ENCODE data around the gene PNPLA3. TPM values are rescaled to one million over a fixed set of nuclear protein-coding genes. Genes with fewer than 3 reads are reported as not detected.

The PNPLA3 gene
- total and polyA plus RNA-seq, 9 of the 15 experiments (the other 6 are each of a cell fraction or from before 2014, with no cell fraction given) = 0.20 to 0.48 (median 0.38) TPM; not detected in 6

DNA sequence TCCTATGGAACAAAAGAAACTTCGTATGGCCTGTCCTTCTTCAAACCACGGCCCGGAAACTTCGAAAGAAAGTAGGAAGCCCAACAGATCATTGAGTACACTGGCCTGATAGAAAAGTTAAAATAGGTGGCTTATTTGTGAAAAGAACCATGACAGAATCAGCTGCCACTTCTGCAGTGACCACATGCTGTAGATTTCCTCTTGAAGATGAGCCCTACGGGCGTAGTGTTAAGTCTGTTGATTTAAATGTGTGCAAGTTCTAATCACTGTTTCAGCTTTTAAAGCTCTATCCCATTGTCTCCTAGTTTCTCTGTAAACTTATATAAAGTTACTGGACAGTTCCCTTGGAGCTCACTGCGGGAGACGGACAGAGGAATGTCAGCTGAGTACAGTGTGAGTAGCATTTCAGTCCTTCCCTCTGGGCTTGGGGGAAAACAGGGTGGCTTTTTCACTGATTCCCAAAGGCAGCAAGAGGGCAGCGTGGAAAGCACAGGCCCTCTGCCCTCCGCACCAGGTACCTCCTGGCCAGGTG is 49.4 kb downstream of the PNPLA3 start:
- Histone ChIP-seq H3K4me1 (replicated peaks in 1 of 2; ENCODE audit: control insufficient read depth in 2 of 2, insufficient read depth in 2 of 2, low read length in 2 of 2) (peaks cover 23 to 33% of the 10 kb centered on the region in 2 experiments; a peak in 4 of 5 replicates), H3K4me2 (ENCODE audit: insufficient read depth, low read length) (no peak overlapping the region), H2AFZ (ENCODE audit: low read depth, low read length) (no peak overlapping the region), H3K27ac (ENCODE audit: extremely low read depth, low read depth, low read length) (no peak overlapping the region), H4K20me1 (replicated peaks; ENCODE audit: control insufficient read depth, insufficient read depth, low read length) (no peaks in the 10 kb centered on the region), H3K79me2 (ENCODE audit: control insufficient read depth, insufficient read depth, low read length) (peaks cover 6% of the 10 kb centered on the region; the same call in 2 of the 3 replicates), H3K36me3 (ENCODE audit: control insufficient read depth, insufficient read depth, low read length) (peaks cover 80% of the 10 kb centered on the region), H3K9me1 (ENCODE audit: control insufficient read depth, insufficient read depth, low read length) (no peaks in the 10 kb centered on the region), H3K27me3 (ENCODE audit: control insufficient read depth in 2 of 2, insufficient read depth in 2 of 2, low read length in 2 of 2) (no peaks in the 10 kb centered on the region), H3K9ac (ENCODE audit: insufficient read depth in 1 of 2, low read depth in 2 of 2, low read length in 2 of 2) (no peak overlapping the region), H3K9me3 (replicated peaks; ENCODE audit: control insufficient read depth, insufficient read depth, low read depth, low read length) (0 out of 2 replicates have a peak, but pooled peaks cover 2% of the 10 kb centered on the region), H3K4me3 (no peak overlapping the region)
- intact Hi-C loops (cut with micrococcal nuclease) (no loop called here), in situ Hi-C loops (cut with MboI) (no loop called here)
- FAIRE-seq (no peak), ATAC-seq (no peak), DNase-seq (ENCODE audit: extremely low read depth in 1 of 4, low spot score in 3 of 4) (no peak)
- no TSS peak for BruUV-seq (replicated peaks)
- WGBS (ENCODE audit: insufficient coverage, low coverage, missing lambda C conversion rate) = 98% methylated on average over 8 of the region's 10 CpGs
- POLR2A ChIA-PET = interaction anchor here (1.0 to 1.8 kb wide), 2 partner anchors 10 to 18 kb away, joined by 3 to 6 read pairs; partner anchors contain the start of gene SAMM50
- CTCF ChIA-PET (ENCODE audit: low intra/inter-chr PET ratio) = interaction anchor here (0.6 kb wide), 1 partner anchor 445 kb away, joined by 3 read pairs; no protein-coding TSS in a partner anchor
- TF ChIP-seq LARP7 (IDR thresholded peaks at IDR 0.05) = no peak
- no peak for TF ChIP-seq ARID1B (IDR thresholded peaks at IDR 0.05)
- no peak for TF ChIP-seq ZNF134 (CRISPR knock-in tag; conservative IDR thresholded peaks at IDR 0.05)
- TF ChIP-seq REST (IDR thresholded peaks at IDR 0.05; ENCODE audit: borderline replicate concordance) = no peak
- no peak for TF ChIP-seq REST (CRISPR knock-in tag; IDR thresholded peaks at IDR 0.05; ENCODE audit: low read depth)
- TF ChIP-seq, protein P1, sequence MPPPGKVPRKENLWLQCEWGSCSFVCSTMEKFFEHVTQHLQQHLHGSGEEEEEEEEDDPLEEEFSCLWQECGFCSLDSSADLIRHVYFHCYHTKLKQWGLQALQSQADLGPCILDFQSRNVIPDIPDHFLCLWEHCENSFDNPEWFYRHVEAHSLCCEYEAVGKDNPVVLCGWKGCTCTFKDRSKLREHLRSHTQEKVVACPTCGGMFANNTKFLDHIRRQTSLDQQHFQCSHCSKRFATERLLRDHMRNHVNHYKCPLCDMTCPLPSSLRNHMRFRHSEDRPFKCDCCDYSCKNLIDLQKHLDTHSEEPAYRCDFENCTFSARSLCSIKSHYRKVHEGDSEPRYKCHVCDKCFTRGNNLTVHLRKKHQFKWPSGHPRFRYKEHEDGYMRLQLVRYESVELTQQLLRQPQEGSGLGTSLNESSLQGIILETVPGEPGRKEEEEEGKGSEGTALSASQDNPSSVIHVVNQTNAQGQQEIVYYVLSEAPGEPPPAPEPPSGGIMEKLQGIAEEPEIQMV (tag; conservative IDR thresholded peaks at IDR 0.05; ENCODE audit: low read depth) = no peak
- no peak for TF ChIP-seq HDAC6 (IDR thresholded peaks at IDR 0.05; ENCODE audit: low read depth, low read length)
- TF ChIP-seq ZNF764 (CRISPR knock-in tag; IDR thresholded peaks at IDR 0.05; ENCODE audit: low read depth) = no peak
- TF ChIP-seq ZNF282 (CRISPR knock-in tag; IDR thresholded peaks at IDR 0.05) = no peak
- no peak for TF ChIP-seq CTBP1 (IDR thresholded peaks at IDR 0.05; ENCODE audit: borderline replicate concordance)
- TF ChIP-seq ILF3 (IDR thresholded peaks at IDR 0.05; ENCODE audit: borderline replicate concordance) = no peak
- TF ChIP-seq ZFP36 (IDR thresholded peaks at IDR 0.05; ENCODE audit: low read depth, low read length, partially characterized antibody) = no peak
- no peak for TF ChIP-seq SRSF1 (IDR thresholded peaks at IDR 0.05; ENCODE audit: low read depth, low read length)

Data from K562 (cell line).